ENCODE measurements around the gene GGTLC2. TPM values are rescaled to one million over a fixed set of nuclear protein-coding genes. Genes with fewer than 3 reads are reported as not detected.

Gene GGTLC2
- total RNA-seq, 1 donor from 2014 or later, result not detected

DNA sequence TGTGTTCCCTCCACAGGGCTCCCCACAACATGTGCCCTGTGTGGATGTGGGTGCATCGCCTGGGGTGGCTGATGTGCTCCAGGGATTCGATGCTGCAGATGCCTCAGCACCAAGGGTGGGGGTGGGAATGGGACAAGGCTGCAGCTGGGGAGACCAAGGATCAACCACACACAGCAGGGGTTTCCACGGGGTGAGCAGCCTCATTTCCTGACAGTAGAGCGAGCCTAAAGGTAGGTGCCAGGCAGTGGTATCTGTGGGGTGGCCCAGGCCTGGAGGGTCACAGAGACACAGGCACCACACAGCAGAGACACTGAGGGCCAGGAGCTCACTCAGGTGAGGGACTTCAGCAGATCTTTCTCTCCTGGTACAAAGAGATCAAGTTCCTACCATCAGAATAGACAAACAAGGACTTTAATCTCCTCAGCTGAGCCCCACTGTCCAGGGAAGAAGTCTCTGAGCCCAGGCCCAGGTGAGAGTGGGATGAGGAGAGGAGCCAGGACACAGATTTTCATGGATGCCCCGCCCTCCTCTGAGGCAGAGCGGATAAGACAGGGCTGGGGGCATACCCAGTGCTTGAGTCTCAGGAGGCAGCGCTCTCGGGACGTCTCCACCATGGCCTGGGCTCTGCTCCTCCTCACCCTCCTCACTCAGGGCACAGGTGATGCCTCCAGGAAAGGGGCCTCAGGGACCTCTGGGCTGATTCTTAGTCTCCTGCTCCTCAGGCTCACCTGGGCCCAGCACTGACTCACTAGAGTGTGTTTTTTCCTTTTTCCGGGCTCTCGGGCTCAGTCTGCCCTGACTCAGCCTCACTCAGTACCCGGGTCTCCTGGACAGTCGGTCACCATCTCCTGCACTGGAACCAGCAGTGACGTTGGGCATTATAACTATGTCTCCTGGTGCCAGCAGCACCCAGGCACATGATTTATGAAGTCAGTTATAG lies 19.7 kb downstream of the GGTLC2 start:
- no peaks in the 10 kb centered on the region for H3K4me1 ChIP-seq
- intact Hi-C loops (cut with micrococcal nuclease), result no loop called here
- H3K4me3 ChIP-seq, result no peak overlapping the region
- H3K36me3 ChIP-seq, result no peaks in the 10 kb centered on the region
- H3K27ac ChIP-seq (replicated peaks), result no peak overlapping the region
- DNase-seq, result no peak
- TF ChIP-seq, protein P1, sequence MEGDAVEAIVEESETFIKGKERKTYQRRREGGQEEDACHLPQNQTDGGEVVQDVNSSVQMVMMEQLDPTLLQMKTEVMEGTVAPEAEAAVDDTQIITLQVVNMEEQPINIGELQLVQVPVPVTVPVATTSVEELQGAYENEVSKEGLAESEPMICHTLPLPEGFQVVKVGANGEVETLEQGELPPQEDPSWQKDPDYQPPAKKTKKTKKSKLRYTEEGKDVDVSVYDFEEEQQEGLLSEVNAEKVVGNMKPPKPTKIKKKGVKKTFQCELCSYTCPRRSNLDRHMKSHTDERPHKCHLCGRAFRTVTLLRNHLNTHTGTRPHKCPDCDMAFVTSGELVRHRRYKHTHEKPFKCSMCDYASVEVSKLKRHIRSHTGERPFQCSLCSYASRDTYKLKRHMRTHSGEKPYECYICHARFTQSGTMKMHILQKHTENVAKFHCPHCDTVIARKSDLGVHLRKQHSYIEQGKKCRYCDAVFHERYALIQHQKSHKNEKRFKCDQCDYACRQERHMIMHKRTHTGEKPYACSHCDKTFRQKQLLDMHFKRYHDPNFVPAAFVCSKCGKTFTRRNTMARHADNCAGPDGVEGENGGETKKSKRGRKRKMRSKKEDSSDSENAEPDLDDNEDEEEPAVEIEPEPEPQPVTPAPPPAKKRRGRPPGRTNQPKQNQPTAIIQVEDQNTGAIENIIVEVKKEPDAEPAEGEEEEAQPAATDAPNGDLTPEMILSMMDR (IDR thresholded peaks at IDR 0.05; ENCODE audit: borderline replicate concordance), result no peak
- peaks cover 72% of the 10 kb centered on the region for H3K27me3 ChIP-seq (ENCODE audit: low read depth)
- no peaks in the 10 kb centered on the region for H3K9me3 ChIP-seq (replicated peaks)

DNA sequence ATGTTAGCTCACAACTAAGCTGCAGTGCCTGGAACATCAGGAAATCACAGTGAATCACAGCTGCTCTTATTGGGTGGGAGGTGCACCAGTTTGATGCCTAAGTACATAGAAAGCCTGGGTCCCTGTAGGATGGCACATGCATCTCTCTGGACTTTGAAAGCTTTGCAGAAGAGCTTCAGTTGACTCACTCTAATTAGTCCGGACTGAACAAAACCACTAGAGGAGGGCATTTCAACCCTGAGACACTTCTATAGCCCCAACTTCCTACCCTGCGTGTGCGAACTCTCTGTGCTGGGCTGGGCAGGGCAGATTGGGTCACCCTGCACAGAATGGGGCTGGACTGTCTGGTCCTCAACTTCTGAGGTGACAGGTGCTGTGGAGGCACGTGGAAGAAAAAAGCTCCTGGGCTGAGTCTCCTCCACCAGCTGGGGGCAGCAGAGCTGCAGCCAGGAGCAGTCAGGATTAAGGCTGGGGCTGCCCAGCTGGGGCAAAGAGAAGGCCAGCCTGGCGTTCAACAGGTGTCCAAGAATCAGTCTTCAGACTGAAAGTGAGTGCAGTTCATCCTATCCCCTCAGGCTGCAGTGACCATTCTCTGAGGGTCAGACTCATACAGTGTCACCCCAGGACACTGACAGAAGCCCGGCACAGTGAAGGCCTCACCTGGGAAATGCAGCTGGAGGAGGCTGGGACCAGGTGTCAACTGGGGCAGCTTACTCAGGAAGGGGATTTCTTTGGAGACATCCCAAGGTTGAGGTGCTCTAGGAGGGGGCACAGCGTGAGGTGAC lies 22.1 kb downstream of the GGTLC2 start:
- Histone ChIP-seq H3K27ac (replicated peaks) (no peak overlapping the region), H3K4me3 (no peak overlapping the region), H3K36me3 (no peaks in the 10 kb centered on the region), H3K4me1 (no peaks in the 10 kb centered on the region), H3K9me3 (replicated peaks) (peaks cover 11% of the 10 kb centered on the region), H3K27me3 (ENCODE audit: low read depth) (peaks cover 64% of the 10 kb centered on the region)
- TF ChIP-seq, protein P1 (IDR thresholded peaks at IDR 0.05; ENCODE audit: borderline replicate concordance), result peak; percentile 55
- no peak for DNase-seq
- intact Hi-C loops (cut with micrococcal nuclease), result no loop called here

DNA sequence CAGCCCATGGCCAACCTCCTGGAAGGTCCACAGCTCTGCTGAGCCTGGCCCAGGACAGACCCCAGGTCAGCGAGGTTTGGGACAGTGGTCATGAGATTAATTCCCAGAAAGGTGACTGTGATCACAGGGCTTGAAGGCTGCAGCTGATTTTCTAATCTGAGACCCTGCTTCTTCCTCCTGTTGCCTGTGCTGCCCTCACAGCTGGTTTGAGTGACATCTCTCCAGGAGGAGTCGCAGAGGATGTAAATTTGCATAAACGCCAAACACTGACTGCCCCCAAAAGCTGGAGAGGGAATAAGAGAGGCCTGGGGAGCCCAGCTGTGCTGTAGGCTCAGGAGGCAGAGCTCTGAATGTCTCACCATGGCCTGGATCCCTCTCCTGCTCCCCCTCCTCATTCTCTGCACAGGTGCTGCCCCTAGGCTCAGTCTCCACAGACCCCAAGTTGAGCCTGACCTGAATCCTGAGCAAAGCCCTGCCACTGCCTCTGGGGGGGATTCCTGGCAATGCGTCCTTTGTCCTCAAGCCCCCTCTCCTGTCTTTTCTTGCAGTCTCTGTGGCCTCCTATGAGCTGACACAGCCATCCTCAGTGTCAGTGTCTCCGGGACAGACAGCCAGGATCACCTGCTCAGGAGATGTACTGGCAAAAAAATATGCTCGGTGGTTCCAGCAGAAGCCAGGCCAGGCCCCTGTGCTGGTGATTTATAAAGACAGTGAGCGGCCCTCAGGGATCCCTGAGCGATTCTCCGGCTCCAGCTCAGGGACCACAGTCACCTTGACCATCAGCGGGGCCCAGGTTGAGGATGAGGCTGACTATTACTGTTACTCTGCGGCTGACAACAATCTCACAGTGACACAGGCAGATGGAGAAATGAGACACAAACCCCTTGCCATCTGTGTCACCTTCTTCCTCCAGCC lies 23.8 kb downstream of the GGTLC2 start:
- peaks cover 11% of the 10 kb centered on the region for H3K9me3 ChIP-seq (replicated peaks)
- H3K36me3 ChIP-seq, result no peaks in the 10 kb centered on the region
- intact Hi-C loops (cut with micrococcal nuclease), result no loop called here
- no peak for DNase-seq
- TF ChIP-seq, protein P1 (IDR thresholded peaks at IDR 0.05; ENCODE audit: borderline replicate concordance), result no peak
- no peaks in the 10 kb centered on the region for H3K4me1 ChIP-seq
- H3K4me3 ChIP-seq, result no peak overlapping the region
- H3K27ac ChIP-seq (replicated peaks), result no peak overlapping the region
- peaks cover 78% of the 10 kb centered on the region for H3K27me3 ChIP-seq (ENCODE audit: low read depth)

DNA sequence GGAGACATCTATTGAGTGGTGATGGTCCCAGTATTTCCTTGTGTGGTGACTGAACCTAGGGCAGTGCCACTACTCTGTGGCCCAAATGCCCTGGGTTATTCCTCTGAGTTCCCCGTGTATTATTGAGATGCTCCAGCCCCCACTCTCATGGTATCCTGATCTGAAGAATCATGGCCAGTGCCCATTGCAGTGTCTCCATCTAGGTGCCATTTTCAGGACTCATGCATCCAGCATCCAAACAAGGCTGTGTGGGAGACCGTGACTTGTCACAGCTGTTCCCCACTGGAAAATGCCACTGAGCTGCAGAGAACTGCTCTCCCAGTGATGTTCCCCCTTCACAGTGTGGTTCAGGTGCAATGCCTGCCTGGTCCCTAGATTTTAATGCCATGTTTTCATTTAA lies 24.7 kb downstream of the GGTLC2 start:
- Histone ChIP-seq H3K27me3 (ENCODE audit: low read depth) (peaks cover 79% of the 10 kb centered on the region), H3K27ac (replicated peaks) (no peak overlapping the region), H3K36me3 (no peaks in the 10 kb centered on the region), H3K4me1 (no peaks in the 10 kb centered on the region), H3K4me3 (no peak overlapping the region), H3K9me3 (replicated peaks) (peaks cover 11% of the 10 kb centered on the region)
- no peak for DNase-seq
- TF ChIP-seq, protein P1 (IDR thresholded peaks at IDR 0.05; ENCODE audit: borderline replicate concordance), result no peak
- intact Hi-C loops (cut with micrococcal nuclease), result no loop called here
